G401 (cell line): ENCODE measurements around the gene PDGFC. TPM values are rescaled to one million over a fixed set of nuclear protein-coding genes. Genes with fewer than 3 reads are reported as not detected.

Source experiments
- DNase-seq: peaks from one replicate; pipeline ENCODE4 v3.0.0-alpha.2; 2015; ENCODE audit warnings: low spot score
- in situ Hi-C: cut with HindIII; loops from 2 replicates; pipeline ENCODE4 v1.10.0; 2016; ENCODE audit warnings: low sequenced_read_pairs, mixed read lengths
- total RNA-seq: library from RNA; depleted of rRNA; stranded (reverse); fragments of >200 nt; shearing (Covaris generic); gene quantifications from 2 replicates; pipeline ENCODE4 v1.2.3, GENCODE V29; 2014

The PDGFC gene
- total RNA-seq, 1 experiment from 2014 or later: 28.2 TPM

- no peak for DNase-seq
- in situ Hi-C loops: no loop called here
These were observed 165.9 kb downstream of the PDGFC start for GRCh38 chr4:156805696-156806095.

- in situ Hi-C loops: no loop called here
- DNase-seq: no peak
These were observed 168.5 kb downstream of the PDGFC start for GRCh38 chr4:156803056-156803455.

- DNase-seq: no peak
- in situ Hi-C loops: no loop called here
These were observed 171.1 kb downstream of the PDGFC start for GRCh38 chr4:156800463-156800862.

GRCh38 chr4:156799121-156799589 lies 172.4 kb downstream of the PDGFC start:
- in situ Hi-C loops: no loop called here
- no peak for DNase-seq

- in situ Hi-C loops: no loop called here
- DNase-seq: no peak
These were observed 173.2 kb downstream of the PDGFC start for GRCh38 chr4:156798438-156798837.

GRCh38 chr4:156797206-156797605 lies 174.4 kb downstream of the PDGFC start:
- in situ Hi-C loops: no loop called here
- DNase-seq: no peak

GRCh38 chr4:156795727-156796126 lies 175.9 kb downstream of the PDGFC start:
- in situ Hi-C loops: no loop called here
- DNase-seq: no peak

- in situ Hi-C loops: no loop called here
- no peak for DNase-seq
These were observed 176.7 kb downstream of the PDGFC start for GRCh38 chr4:156794863-156795262.

- no peak for DNase-seq
- in situ Hi-C loops: no loop called here
These were observed 179.0 kb downstream of the PDGFC start for GRCh38 chr4:156792462-156793085.

GRCh38 chr4:156790866-156791265 lies 180.7 kb downstream of the PDGFC start:
- in situ Hi-C loops: no loop called here
- DNase-seq: no peak

- in situ Hi-C loops: no loop called here
- no peak for DNase-seq
These were observed 182.8 kb downstream of the PDGFC start for GRCh38 chr4:156788782-156789181.

GRCh38 chr4:156786713-156787112 lies 184.9 kb downstream of the PDGFC start:
- in situ Hi-C loops: no loop called here
- no peak for DNase-seq

GRCh38 chr4:156784970-156785369 lies 186.6 kb downstream of the PDGFC start:
- in situ Hi-C loops: no loop called here
- DNase-seq: no peak

GRCh38 chr4:156783966-156784365 lies 187.6 kb downstream of the PDGFC start:
- in situ Hi-C loops: no loop called here
- no peak for DNase-seq

- no peak for DNase-seq
- in situ Hi-C loops: no loop called here
These were observed 189.1 kb downstream of the PDGFC start for GRCh38 chr4:156782491-156782890.

GRCh38 chr4:156781852-156782251 lies 189.7 kb downstream of the PDGFC start:
- no peak for DNase-seq
- in situ Hi-C loops: no loop called here

GRCh38 chr4:156779774-156780173 lies 191.8 kb downstream of the PDGFC start:
- in situ Hi-C loops: no loop called here
- no peak for DNase-seq

GRCh38 chr4:156779042-156779441 lies 192.6 kb downstream of the PDGFC start:
- in situ Hi-C loops: no loop called here
- no peak for DNase-seq

GRCh38 chr4:156778606-156779005 lies 193.0 kb downstream of the PDGFC start:
- no peak for DNase-seq
- in situ Hi-C loops: no loop called here

GRCh38 chr4:156778093-156778492 lies 193.5 kb downstream of the PDGFC start:
- in situ Hi-C loops: no loop called here
- no peak for DNase-seq

- in situ Hi-C loops: no loop called here
- no peak for DNase-seq
These were observed 195.8 kb downstream of the PDGFC start for GRCh38 chr4:156775813-156776212.
